Breast epithelium (tissue), 4 donors: Measurements from ENCODE around the gene FAM151A. TPM values are rescaled to one million over a fixed set of nuclear protein-coding genes. Genes with fewer than 3 reads are reported as not detected.

ENCODE experiments used
- DNase-seq, 2 donors: peaks; one replicate each; pipeline ENCODE4 v3.0.0-alpha.2; 2019; ENCODE audit warnings: low spot score in 2 of 2
- H3K27ac ChIP-seq, 2 donors: fragments of 200-600 bp; sonication (generic) in 1 of 2; one replicate each; pipeline ENCODE4 v1.5.1; 2016 to 2019; ENCODE audit warnings: mild to moderate bottlenecking in 1 of 2
- H3K27me3 ChIP-seq, 2 donors: fragments of 200-600 bp; sonication (generic) in 1 of 2; one replicate each; pipeline versions ENCODE4 v1.5.1 to v1.6.0; 2017 to 2019; ENCODE audit warnings: control low read depth in 1 of 2, mild to moderate bottlenecking in 1 of 2
- H3K36me3 ChIP-seq: fragments of 200-600 bp; one replicate; pipeline ENCODE4 v1.5.1; 2019
- H3K4me1 ChIP-seq, 2 donors: fragments of 200-600 bp; sonication (generic); one replicate each; pipeline ENCODE4 v1.5.1; 2016 to 2019; ENCODE audit warnings: control low read depth in 1 of 2
- H3K4me3 ChIP-seq, 3 donors: fragments of 200-600 bp; sonication (generic); 1 replicate in 2 of 3; 2 replicates in 1 of 3; pipeline ENCODE4 v1.5.1; 2016 to 2019; ENCODE audit warnings: mild to moderate bottlenecking in 3 of 3, moderate library complexity in 2 of 3
- H3K9me3 ChIP-seq, 2 donors: fragments of 200-600 bp; sonication (generic) in 1 of 2; one replicate each; pipeline ENCODE4 v1.5.1; 2016 to 2019; ENCODE audit warnings: control low read depth in 1 of 2
- CTCF ChIP-seq, 3 donors: fragments of 450-650 bp; IDR thresholded peaks; one replicate each; pipeline ENCODE4 v1.5.1; 2016 to 2017; ENCODE audit warnings: antibody characterized with exemption in 3 of 3, mild to moderate bottlenecking in 3 of 3, moderate library complexity in 3 of 3
- POLR2A ChIP-seq: fragments of 450-650 bp; IDR thresholded peaks from one replicate; pipeline ENCODE4 v1.6.1; 2016; ENCODE audit warnings: antibody characterized with exemption, mild to moderate bottlenecking, moderate library complexity
- POLR2AphosphoS5 ChIP-seq, 3 donors: sonication (generic); formaldehyde crosslinking; IDR thresholded peaks; one replicate each; pipeline ENCODE4 v1.6.1; 2017; ENCODE audit warnings: antibody characterized with exemption in 3 of 3
- intact Hi-C: fragments of 100-400 bp; cut with DNase I; formaldehyde crosslinking; loops from one replicate; pipeline ENCODE4 v1.15.1; 2023; ENCODE audit warnings: low total_unique reads
- total RNA-seq, 3 donors: library from RNA; depleted of rRNA; stranded (reverse); fragments of >200 nt; gene quantifications; one replicate each; pipeline ENCODE4 v1.1.0, GENCODE V29; 2016

The FAM151A gene
- total RNA-seq, 3 donors from 2014 or later: 0.16 to 0.33 TPM; not detected in 1

DNA sequence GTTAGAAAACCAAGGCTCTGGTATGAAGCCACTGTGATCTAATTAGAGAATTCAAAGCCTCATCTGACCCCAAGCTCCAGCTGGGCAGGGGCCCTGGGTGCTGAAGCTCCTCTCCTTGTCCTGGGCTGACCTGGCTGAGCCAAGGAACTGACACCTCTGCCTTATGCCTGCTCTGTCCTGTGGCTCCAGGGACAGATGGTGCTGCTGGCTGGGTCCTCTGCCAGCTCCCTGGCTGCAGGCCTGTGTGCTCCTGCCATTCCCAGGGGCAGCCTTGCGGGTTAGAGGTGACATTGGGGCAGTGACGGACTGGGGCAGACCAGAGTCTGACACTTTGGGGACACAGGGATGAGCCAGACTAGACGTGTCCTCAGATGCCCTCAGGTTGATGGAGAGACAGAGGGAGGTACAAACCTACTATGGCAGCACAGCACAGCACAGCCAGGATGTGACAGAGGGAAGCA lies 63.5 kb downstream of the FAM151A start:
- Histone ChIP-seq H3K4me1 (no peaks in the 10 kb centered on the region), H3K36me3 (no peaks in the 10 kb centered on the region), H3K27me3 (no peaks in the 10 kb centered on the region), H3K27ac (no peak overlapping the region), H3K9me3 (no peaks in the 10 kb centered on the region), H3K4me3 (no peak overlapping the region)
- intact Hi-C loops: loop anchor here (10.0 kb wide), 1 partner anchor 215 kb away; no protein-coding TSS in a partner anchor
- no peak for TF ChIP-seq CTCF (IDR thresholded peaks at IDR 0.05)
- no peak for TF ChIP-seq POLR2A
- no peak for TF ChIP-seq POLR2AphosphoS5 (IDR thresholded peaks at IDR 0.05)
- DNase-seq: no peak

Other genes with a start within 250 kb of the FAM151A start
- 10 to 100 TPM; 21.3 to 28.0 (median 25.6) TPM for gene SSBP3, start 217.1 kb downstream of the FAM151A start, total RNA-seq
- 1 to 10 TPM; 1.6 to 7.3 (median 1.8) TPM for gene ACOT11, start 75.3 kb downstream of the FAM151A start, total RNA-seq
- 1 to 10 TPM in 1 of 3 donors, under 1 TPM in 2; 0.66 to 5.3 (median 0.80) TPM for gene MROH7, start 18.3 kb upstream of the FAM151A start, total RNA-seq
- gene TTC4, start 92.3 kb upstream of the FAM151A start, total RNA-seq: 10 to 100 TPM; 18.2 to 33.8 (median 26.9) TPM
- gene PARS2, start 141.0 kb upstream of the FAM151A start, total RNA-seq: 1 to 10 TPM; 2.2 to 7.8 (median 4.3) TPM
- gene TTC22, start 177.8 kb upstream of the FAM151A start, total RNA-seq: 10 to 100 TPM in 1 of 3 donors, 1 to 10 TPM in 1, under 1 TPM in 1; 0.32 to 15.8 (median 7.9) TPM